Upper lobe of right lung (tissue), 1 donor: Measurements from ENCODE around the gene GRM1. TPM values are rescaled to one million over a fixed set of nuclear protein-coding genes. Genes with fewer than 3 reads are reported as not detected.

Experiments
- ATAC-seq: fragments of 200-7000 bp; cut with Tn5 transposase; one replicate; pipeline ENCODE4 v1.9.1; 2020; ENCODE audit warnings: mild to moderate bottlenecking, moderate library complexity
- DNase-seq: peaks from one replicate; pipeline ENCODE4 v3.0.0-alpha.2; 2020
- H3K27ac ChIP-seq: fragments of 200-600 bp; one replicate; pipeline ENCODE4 v1.8.0; 2022
- H3K27me3 ChIP-seq: fragments of 200-600 bp; one replicate; pipeline ENCODE4 v1.8.0; 2022; ENCODE audit warnings: mild to moderate bottlenecking
- H3K36me3 ChIP-seq: fragments of 200-600 bp; one replicate; pipeline ENCODE4 v1.8.0; 2022
- H3K4me1 ChIP-seq: fragments of 200-600 bp; one replicate; pipeline ENCODE4 v1.8.0; 2022
- H3K4me3 ChIP-seq: fragments of 200-600 bp; one replicate; pipeline ENCODE4 v1.8.0; 2022; ENCODE audit warnings: mild to moderate bottlenecking
- H3K9me3 ChIP-seq: fragments of 200-600 bp; one replicate; pipeline ENCODE4 v1.8.0; 2022
- CTCF ChIP-seq: fragments of 200-600 bp; IDR thresholded peaks from one replicate; pipeline ENCODE4 v1.8.0; 2022; ENCODE audit warnings: antibody characterized with exemption
- intact Hi-C: fragments of 100-400 bp; cut with DNase I; formaldehyde crosslinking; loops from one replicate; pipeline ENCODE4 v1.11.0; 2022
- total RNA-seq: library from RNA; stranded (reverse); fragmentation: NEBNext Ultra II Directional; extraction: Animal tissue kit (Norgen Biotek cat#: 25700); gene quantifications from one replicate; pipeline ENCODE4 v1.2.1, GENCODE V29; 2021
- donor health status: DM: no; HTN: yes; CAD: no; lungs with severe emphysema.

The GRM1 gene
- total RNA-seq, 1 donor from 2014 or later = 0.09 TPM

- no peaks in the 10 kb centered on the region for H3K9me3 ChIP-seq
- no peaks in the 10 kb centered on the region for H3K4me1 ChIP-seq
- DNase-seq (no peak), ATAC-seq (no peak)
- no peaks in the 10 kb centered on the region for H3K27me3 ChIP-seq
- H3K27ac ChIP-seq = no peak overlapping the region
- intact Hi-C loops = no loop called here
- H3K4me3 ChIP-seq = no peak overlapping the region
- no peak for TF ChIP-seq CTCF
- H3K36me3 ChIP-seq = no peaks in the 10 kb centered on the region
Measured at GRCh38 chr6:146304181-146304580, 275.3 kb downstream of the GRM1 start.

- ATAC-seq (peak; percentile 83), DNase-seq (no peak)
- Histone ChIP-seq H3K36me3 (no peaks in the 10 kb centered on the region), H3K4me1 (no peaks in the 10 kb centered on the region), H3K9me3 (no peaks in the 10 kb centered on the region), H3K4me3 (no peak overlapping the region), H3K27ac (no peak overlapping the region), H3K27me3 (no peaks in the 10 kb centered on the region)
- intact Hi-C loops = no loop called here
- no peak for TF ChIP-seq CTCF
Measured at GRCh38 chr6:146305092-146305491, 276.2 kb downstream of the GRM1 start.

- TF ChIP-seq CTCF = no peak
- no peak overlapping the region for H3K4me3 ChIP-seq
- H3K9me3 ChIP-seq = no peaks in the 10 kb centered on the region
- H3K36me3 ChIP-seq = no peaks in the 10 kb centered on the region
- H3K27me3 ChIP-seq = no peaks in the 10 kb centered on the region
- no peak for ATAC-seq
- no peaks in the 10 kb centered on the region for H3K4me1 ChIP-seq
- no peak for DNase-seq
- H3K27ac ChIP-seq = no peak overlapping the region
- intact Hi-C loops = no loop called here
Measured at GRCh38 chr6:146305951-146306350, 277.1 kb downstream of the GRM1 start.

DNA sequence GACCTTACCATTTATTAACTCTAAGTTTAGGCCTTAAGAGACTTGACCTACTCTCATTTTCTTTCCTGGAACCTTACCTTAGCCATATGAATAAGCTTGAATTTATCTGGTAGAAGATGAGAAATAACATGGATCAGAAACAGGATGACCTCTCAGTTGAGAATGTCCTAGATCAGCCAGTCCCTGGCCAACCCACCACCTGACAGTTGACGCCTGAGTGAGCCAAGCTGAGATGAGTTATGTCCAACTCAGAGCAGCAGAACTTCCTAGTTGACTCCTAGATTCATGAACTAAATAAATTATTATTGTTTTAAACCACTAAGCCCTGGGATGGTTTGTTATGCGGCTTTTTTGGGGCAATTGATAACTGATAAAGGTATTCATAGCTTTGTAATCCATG, 281.8 kb downstream of the GRM1 start:
- intact Hi-C loops = no loop called here
- DNase-seq = no peak
- ATAC-seq = no peak
- H3K27me3 ChIP-seq = no peaks in the 10 kb centered on the region
- no peak for TF ChIP-seq CTCF
- H3K4me1 ChIP-seq = no peaks in the 10 kb centered on the region
- no peaks in the 10 kb centered on the region for H3K36me3 ChIP-seq
- H3K9me3 ChIP-seq = no peaks in the 10 kb centered on the region
- H3K4me3 ChIP-seq = no peak overlapping the region
- H3K27ac ChIP-seq = no peak overlapping the region

DNA sequence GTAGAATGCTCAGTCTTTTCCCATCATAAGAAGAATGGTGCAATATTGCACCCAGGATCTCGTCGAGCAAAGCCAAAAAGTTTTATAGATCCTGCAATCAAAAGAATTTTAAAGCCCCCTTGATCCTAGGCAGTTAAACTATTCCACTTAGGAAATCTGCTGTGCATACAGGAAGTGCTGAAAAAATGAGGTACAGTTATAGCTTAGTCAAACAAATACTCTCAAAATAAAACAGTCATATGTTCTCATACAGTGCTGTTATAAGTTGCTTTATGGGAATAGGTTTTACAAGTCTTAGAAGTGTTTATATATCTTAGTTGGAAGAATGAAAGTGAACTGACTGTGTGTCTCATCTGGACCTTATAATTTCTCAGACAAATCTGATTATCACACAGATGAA, 282.2 kb downstream of the GRM1 start:
- intact Hi-C loops = no loop called here

More for the DNA sequence above, 282.2 kb downstream of the GRM1 start:
- Histone ChIP-seq H3K36me3 (no peaks in the 10 kb centered on the region), H3K27me3 (no peaks in the 10 kb centered on the region), H3K9me3 (no peaks in the 10 kb centered on the region), H3K4me3 (no peak overlapping the region), H3K4me1 (no peaks in the 10 kb centered on the region), H3K27ac (no peak overlapping the region)
- ATAC-seq (no peak), DNase-seq (no peak)
- TF ChIP-seq CTCF = no peak
